ENCODE data around the gene LRRC3C. TPM values are rescaled to one million over a fixed set of nuclear protein-coding genes. Genes with fewer than 3 reads are reported as not detected.

LRRC3C gene
- polyA plus RNA-seq, 1 donor from 2014 or later: not detected

DNA sequence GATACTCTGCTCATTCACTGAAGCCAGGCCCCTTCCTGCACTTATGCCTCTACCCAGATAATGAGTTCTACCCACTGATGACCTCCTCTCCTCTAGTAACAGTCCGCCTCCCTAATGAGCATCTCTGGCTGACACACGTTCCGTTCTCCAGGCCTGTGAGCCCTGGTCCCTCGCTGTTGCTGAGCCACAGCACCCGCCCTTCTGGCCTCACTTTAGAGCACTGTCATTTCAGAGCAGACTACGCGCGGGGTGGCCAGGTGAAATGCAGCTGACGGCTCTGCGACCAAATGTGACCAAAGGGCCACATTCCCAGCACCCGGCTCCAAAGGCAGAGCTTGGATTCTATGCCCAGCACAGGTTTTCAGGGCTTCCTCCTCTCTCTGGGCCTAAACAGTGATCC, 66.9 kb downstream of the LRRC3C start:
- H3K9ac ChIP-seq (ENCODE audit: low read length): no peak overlapping the region
- no peaks in the 10 kb centered on the region for H4K20me1 ChIP-seq (ENCODE audit: insufficient read depth)

More for the DNA sequence above, 66.9 kb downstream of the LRRC3C start:
- Histone ChIP-seq H3K36me3 (ENCODE audit: insufficient read depth, low read length) (no peaks in the 10 kb centered on the region), H3K79me2 (replicated peaks; ENCODE audit: insufficient read depth, low read length) (no peaks in the 10 kb centered on the region), H3K4me2 (ENCODE audit: low read length) (no peak overlapping the region), H3F3A (ENCODE audit: insufficient read depth, low read length, poor library complexity, severe bottlenecking) (no peaks in the 10 kb centered on the region), H3K4me3 (ENCODE audit: low read length) (no peak overlapping the region), H2AFZ (ENCODE audit: low read depth, low read length) (no peak overlapping the region), H3K9me3 (ENCODE audit: low read length) (no peaks in the 10 kb centered on the region), H3K27me3 (ENCODE audit: insufficient read depth, low read depth, low read length) (no peaks in the 10 kb centered on the region), H3K9me2 (ENCODE audit: insufficient read depth, low read length) (no peaks in the 10 kb centered on the region), H3K27ac (ENCODE audit: low read length) (no peak overlapping the region)
- TF ChIP-seq, protein P1, sequence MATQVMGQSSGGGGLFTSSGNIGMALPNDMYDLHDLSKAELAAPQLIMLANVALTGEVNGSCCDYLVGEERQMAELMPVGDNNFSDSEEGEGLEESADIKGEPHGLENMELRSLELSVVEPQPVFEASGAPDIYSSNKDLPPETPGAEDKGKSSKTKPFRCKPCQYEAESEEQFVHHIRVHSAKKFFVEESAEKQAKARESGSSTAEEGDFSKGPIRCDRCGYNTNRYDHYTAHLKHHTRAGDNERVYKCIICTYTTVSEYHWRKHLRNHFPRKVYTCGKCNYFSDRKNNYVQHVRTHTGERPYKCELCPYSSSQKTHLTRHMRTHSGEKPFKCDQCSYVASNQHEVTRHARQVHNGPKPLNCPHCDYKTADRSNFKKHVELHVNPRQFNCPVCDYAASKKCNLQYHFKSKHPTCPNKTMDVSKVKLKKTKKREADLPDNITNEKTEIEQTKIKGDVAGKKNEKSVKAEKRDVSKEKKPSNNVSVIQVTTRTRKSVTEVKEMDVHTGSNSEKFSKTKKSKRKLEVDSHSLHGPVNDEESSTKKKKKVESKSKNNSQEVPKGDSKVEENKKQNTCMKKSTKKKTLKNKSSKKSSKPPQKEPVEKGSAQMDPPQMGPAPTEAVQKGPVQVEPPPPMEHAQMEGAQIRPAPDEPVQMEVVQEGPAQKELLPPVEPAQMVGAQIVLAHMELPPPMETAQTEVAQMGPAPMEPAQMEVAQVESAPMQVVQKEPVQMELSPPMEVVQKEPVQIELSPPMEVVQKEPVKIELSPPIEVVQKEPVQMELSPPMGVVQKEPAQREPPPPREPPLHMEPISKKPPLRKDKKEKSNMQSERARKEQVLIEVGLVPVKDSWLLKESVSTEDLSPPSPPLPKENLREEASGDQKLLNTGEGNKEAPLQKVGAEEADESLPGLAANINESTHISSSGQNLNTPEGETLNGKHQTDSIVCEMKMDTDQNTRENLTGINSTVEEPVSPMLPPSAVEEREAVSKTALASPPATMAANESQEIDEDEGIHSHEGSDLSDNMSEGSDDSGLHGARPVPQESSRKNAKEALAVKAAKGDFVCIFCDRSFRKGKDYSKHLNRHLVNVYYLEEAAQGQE (IDR thresholded peaks at IDR 0.05; ENCODE audit: borderline replicate concordance): no peak
- TF ChIP-seq SMC3 (conservative IDR thresholded peaks at IDR 0.05; ENCODE audit: poor library complexity): no peak
- no peak for TF ChIP-seq EP300 (conservative IDR thresholded peaks at IDR 0.05; ENCODE audit: poor library complexity, severe bottlenecking)
- TF ChIP-seq, protein P2, sequence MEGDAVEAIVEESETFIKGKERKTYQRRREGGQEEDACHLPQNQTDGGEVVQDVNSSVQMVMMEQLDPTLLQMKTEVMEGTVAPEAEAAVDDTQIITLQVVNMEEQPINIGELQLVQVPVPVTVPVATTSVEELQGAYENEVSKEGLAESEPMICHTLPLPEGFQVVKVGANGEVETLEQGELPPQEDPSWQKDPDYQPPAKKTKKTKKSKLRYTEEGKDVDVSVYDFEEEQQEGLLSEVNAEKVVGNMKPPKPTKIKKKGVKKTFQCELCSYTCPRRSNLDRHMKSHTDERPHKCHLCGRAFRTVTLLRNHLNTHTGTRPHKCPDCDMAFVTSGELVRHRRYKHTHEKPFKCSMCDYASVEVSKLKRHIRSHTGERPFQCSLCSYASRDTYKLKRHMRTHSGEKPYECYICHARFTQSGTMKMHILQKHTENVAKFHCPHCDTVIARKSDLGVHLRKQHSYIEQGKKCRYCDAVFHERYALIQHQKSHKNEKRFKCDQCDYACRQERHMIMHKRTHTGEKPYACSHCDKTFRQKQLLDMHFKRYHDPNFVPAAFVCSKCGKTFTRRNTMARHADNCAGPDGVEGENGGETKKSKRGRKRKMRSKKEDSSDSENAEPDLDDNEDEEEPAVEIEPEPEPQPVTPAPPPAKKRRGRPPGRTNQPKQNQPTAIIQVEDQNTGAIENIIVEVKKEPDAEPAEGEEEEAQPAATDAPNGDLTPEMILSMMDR (IDR thresholded peaks at IDR 0.05; ENCODE audit: poor library complexity, severe bottlenecking): no peak
- no peak for TF ChIP-seq MXI1 (conservative IDR thresholded peaks at IDR 0.05; ENCODE audit: poor library complexity, severe bottlenecking)
- no peak for TF ChIP-seq TAF1 (IDR thresholded peaks at IDR 0.05; ENCODE audit: low read depth)
- TF ChIP-seq EZH2 (IDR thresholded peaks at IDR 0.05; ENCODE audit: borderline replicate concordance, insufficient read depth, low read length, poor library complexity, severe bottlenecking): no peak
- TF ChIP-seq RAD21 (conservative IDR thresholded peaks at IDR 0.05): no peak
- no peak for TF ChIP-seq POLR2AphosphoS5 (IDR thresholded peaks at IDR 0.05)

Other genes with a start within 250 kb of the LRRC3C start
- 27.2 and 30.7 TPM in 2 replicates for gene PGAP3, start 239.7 kb upstream of the LRRC3C start, polyA plus RNA-seq
- 8.7 and 16.0 TPM in 2 replicates for gene ERBB2, start 227.7 kb upstream of the LRRC3C start, polyA plus RNA-seq
- gene MIEN1, start 197.2 kb upstream of the LRRC3C start, polyA plus RNA-seq: 104 and 106 TPM in 2 replicates
- not detected in 2 replicates for gene GRB7, start 189.8 kb upstream of the LRRC3C start, polyA plus RNA-seq
- gene IKZF3, start 63.4 kb upstream of the LRRC3C start, polyA plus RNA-seq: not detected in 2 replicates
- not detected in 2 replicates for gene ZPBP2, start 59.5 kb upstream of the LRRC3C start, polyA plus RNA-seq
- gene GSDMB, start 9.1 kb upstream of the LRRC3C start, polyA plus RNA-seq: 22.7 and 40.2 TPM in 2 replicates
- 90.1 and 97.1 TPM in 2 replicates for gene ORMDL3, start 131 bp upstream of the LRRC3C start, polyA plus RNA-seq
- gene GSDMA, start 35.3 kb downstream of the LRRC3C start, polyA plus RNA-seq: not detected in 2 replicates
- 117 and 139 TPM in 2 replicates for gene PSMD3, start 53.1 kb downstream of the LRRC3C start, polyA plus RNA-seq
- gene CSF3, start 87.7 kb downstream of the LRRC3C start, polyA plus RNA-seq: 0.32 TPM in 1 of 2 replicates, not detected in the other
- 159 and 161 TPM in 2 replicates for gene MED24, start 126.7 kb downstream of the LRRC3C start, polyA plus RNA-seq
- 97.2 and 111 TPM in 2 replicates for gene THRA, start 135.2 kb downstream of the LRRC3C start, polyA plus RNA-seq
- 0.73 TPM in 1 of 2 replicates, not detected in the other for gene NR1D1, start 172.9 kb downstream of the LRRC3C start, polyA plus RNA-seq
- gene MSL1, start 194.2 kb downstream of the LRRC3C start, polyA plus RNA-seq: 118 and 137 TPM in 2 replicates
- gene CASC3, start 212.8 kb downstream of the LRRC3C start, polyA plus RNA-seq: 50.6 and 52.3 TPM in 2 replicates
- 15.5 and 15.6 TPM in 2 replicates for gene RAPGEFL1, start 249.7 kb downstream of the LRRC3C start, polyA plus RNA-seq

Measured in neural cell (in vitro differentiated cells).